H1 (cell line): ENCODE data around the gene MYH11. TPM values are rescaled to one million over a fixed set of nuclear protein-coding genes. Genes with fewer than 3 reads are reported as not detected.

ENCODE experiments used
- CTCF ChIA-PET: fragments of 300-600 bp; sonication (Branson Sonifier 250); formaldehyde crosslinking; loops from one replicate; lab custom pipeline; 2021; ENCODE audit not compliant: partially characterized antibody; lab: Charles Lee
- POLR2A ChIA-PET: fragments of 300-600 bp; sonication (Branson Sonifier 250); formaldehyde crosslinking; loops from one replicate; lab custom pipeline; 2021; ENCODE audit warnings: inconsistent platforms; ENCODE audit not compliant: partially characterized antibody; lab: Charles Lee
- DNase-seq, 2 experiments: peaks; one replicate each; pipeline versions ENCODE4 v3.0.0 to v3.0.0-alpha.2; 2010 to 2022; ENCODE audit warnings: low spot score in 2 of 2, low read depth in 1 of 2, mixed read lengths in 1 of 2
- FAIRE-seq: peaks from 2 replicates; lab custom pipeline; 2011; peaks lifted over from hg19 to GRCh38; lab: Jason Lieb, UNC
- H2AFZ ChIP-seq: 2 replicates; pipeline ENCODE4 v1.8.1; 2012; ENCODE audit warnings: low read length, inconsistent platforms
- H2AK5ac ChIP-seq: 2 replicates; pipeline ENCODE4 v1.6.1; 2013; ENCODE audit warnings: low read depth, low read length
- H2BK120ac ChIP-seq: replicated peaks from 2 replicates; pipeline ENCODE3; 2013; ENCODE audit warnings: low read depth, low read length, inconsistent platforms
- H2BK12ac ChIP-seq: 2 replicates; pipeline ENCODE4 v1.6.1; 2013; ENCODE audit warnings: low read depth, low read length
- H2BK15ac ChIP-seq: 2 replicates; pipeline ENCODE4 v1.6.1; 2013; ENCODE audit warnings: low read length
- H2BK20ac ChIP-seq: 2 replicates; pipeline ENCODE4 v1.6.1; 2013; ENCODE audit warnings: low read length
- H2BK5ac ChIP-seq: 2 replicates; pipeline ENCODE4 v1.6.1; 2013; ENCODE audit warnings: low read depth, low read length
- H3K14ac ChIP-seq: 2 replicates; pipeline ENCODE4 v1.6.1; 2013; ENCODE audit warnings: inconsistent platforms; ENCODE audit not compliant: insufficient read length
- H3K18ac ChIP-seq: 2 replicates; pipeline ENCODE4 v1.6.1; 2013; ENCODE audit warnings: low read length; ENCODE audit errors: extremely low read depth
- H3K23ac ChIP-seq: 2 replicates; pipeline ENCODE4 v1.6.1; 2013; ENCODE audit warnings: inconsistent platforms; ENCODE audit not compliant: insufficient read length
- H3K23me2 ChIP-seq: 2 replicates; pipeline ENCODE4 v1.6.1; 2013; ENCODE audit warnings: low read depth, low read length
- H3K27ac ChIP-seq: 2 replicates; pipeline ENCODE4 v1.6.1; 2011; ENCODE audit warnings: low read depth, low read length, inconsistent platforms
- H3K27me3 ChIP-seq, 4 experiments: replicated peaks in 1 of 4; 1 replicate in 1 of 4; 2 replicates in 3 of 4; pipeline versions ENCODE4 v1.6.1 to v1.8.1; 2011 to 2013; ENCODE audit warnings: low read length in 3 of 4, mild to moderate bottlenecking in 3 of 4, inconsistent platforms in 2 of 4, mixed read lengths in 2 of 4, moderate library complexity in 1 of 4; ENCODE audit not compliant: control insufficient read depth in 3 of 4, insufficient read depth in 3 of 4; ENCODE audit errors: extremely low read depth in 1 of 4
- H3K36me3 ChIP-seq, 4 experiments: 2 replicates each; pipeline versions ENCODE4 v1.6.1 to v1.8.1; 2011 to 2013; ENCODE audit warnings: mild to moderate bottlenecking in 4 of 4, low read length in 3 of 4, moderate library complexity in 2 of 4, control low read depth in 1 of 4, inconsistent platforms in 1 of 4; ENCODE audit not compliant: insufficient read depth in 4 of 4, control insufficient read depth in 2 of 4
- H3K4ac ChIP-seq: replicated peaks from 2 replicates; pipeline ENCODE3; 2013; ENCODE audit warnings: low read length, low read depth, mixed read lengths, inconsistent platforms; ENCODE audit not compliant: insufficient read length
- H3K4me1 ChIP-seq, 4 experiments: replicated peaks in 1 of 4; 1 replicate in 1 of 4; 2 replicates in 3 of 4; pipeline versions ENCODE4 v1.6.1 to v1.8.1; 2011 to 2013; ENCODE audit warnings: low read length in 3 of 4, inconsistent platforms in 2 of 4, mixed read lengths in 1 of 4; ENCODE audit not compliant: insufficient read depth in 4 of 4, control insufficient read depth in 3 of 4
- H3K4me2 ChIP-seq, 2 experiments: 2 replicates each; pipeline versions ENCODE4 v1.6.1 to v1.8.1; 2011 to 2013; ENCODE audit warnings: low read depth in 2 of 2, low read length in 2 of 2, control low read depth in 1 of 2, inconsistent platforms in 1 of 2, mild to moderate bottlenecking in 1 of 2; ENCODE audit not compliant: insufficient read depth in 1 of 2
- H3K4me3 ChIP-seq, 4 experiments: fragments of 200-600, 300-600 bp in 1 of 4; sonication (generic), shearing (Covaris generic), sonication (Bioruptor Twin) in 1 of 4; 2 replicates each; pipeline versions ENCODE4 v1.5.1 to v1.8.1; 2011 to 2016; ENCODE audit warnings: low read length in 4 of 4, low read depth in 3 of 4, control low read depth in 2 of 4, inconsistent platforms in 2 of 4, mild to moderate bottlenecking in 2 of 4, mixed read lengths in 1 of 4, moderate library complexity in 1 of 4; ENCODE audit not compliant: insufficient read depth in 2 of 4; ENCODE audit errors: extremely low read depth in 1 of 4
- H3K56ac ChIP-seq: replicated peaks from 2 replicates; pipeline ENCODE3; 2013; ENCODE audit warnings: low read depth, mild to moderate bottlenecking, mixed read lengths, low read length, inconsistent platforms; ENCODE audit not compliant: insufficient read length
- H3K79me1 ChIP-seq: 2 replicates; pipeline ENCODE4 v1.6.1; 2013; ENCODE audit warnings: low read depth, low read length, control low read depth
- H3K79me2 ChIP-seq, 2 experiments: 2 replicates each; pipeline versions ENCODE4 v1.6.1 to v1.8.1; 2012 to 2013; ENCODE audit warnings: low read length in 2 of 2, mild to moderate bottlenecking in 2 of 2, inconsistent platforms in 1 of 2; ENCODE audit not compliant: insufficient read depth in 2 of 2, control insufficient read depth in 1 of 2
- H3K9ac ChIP-seq, 4 experiments: replicated peaks in 1 of 4; 1 replicate in 1 of 4; 2 replicates in 3 of 4; pipeline versions ENCODE4 v1.6.1 to v1.8.1; 2011 to 2013; ENCODE audit warnings: low read depth in 3 of 4, low read length in 3 of 4, control low read depth in 2 of 4, mild to moderate bottlenecking in 2 of 4, moderate library complexity in 2 of 4, inconsistent platforms in 1 of 4; ENCODE audit errors: extremely low read depth in 1 of 4
- H3K9me3 ChIP-seq, 2 experiments: 2 replicates each; pipeline versions ENCODE4 v1.6.1 to v1.8.1; 2012 to 2013; ENCODE audit warnings: mild to moderate bottlenecking in 2 of 2, moderate library complexity in 2 of 2, control low read depth in 1 of 2, inconsistent platforms in 1 of 2, low read depth in 1 of 2, low read length in 1 of 2, mixed read lengths in 1 of 2; ENCODE audit not compliant: insufficient read depth in 2 of 2
- H4K20me1 ChIP-seq, 2 experiments: replicated peaks in 1 of 2; 2 replicates each; pipeline versions ENCODE3 to v1.8.1; 2011 to 2013; ENCODE audit warnings: inconsistent platforms in 2 of 2, low read length in 2 of 2, mild to moderate bottlenecking in 1 of 2; ENCODE audit not compliant: insufficient read depth in 2 of 2, control insufficient read depth in 1 of 2
- H4K5ac ChIP-seq: 2 replicates; pipeline ENCODE4 v1.6.1; 2013; ENCODE audit warnings: low read length, low read depth, mixed read lengths, inconsistent platforms; ENCODE audit not compliant: insufficient read length
- H4K8ac ChIP-seq: 2 replicates; pipeline ENCODE4 v1.8.0; 2013; ENCODE audit warnings: mild to moderate bottlenecking, moderate library complexity, low read length, inconsistent platforms; ENCODE audit not compliant: insufficient read depth; ENCODE audit errors: extremely low read depth
- H4K91ac ChIP-seq: replicated peaks from 2 replicates; pipeline ENCODE3; 2013; ENCODE audit warnings: low read length, mixed read lengths, inconsistent platforms; ENCODE audit not compliant: insufficient read length
- ATF2 ChIP-seq: IDR thresholded peaks from 2 replicates; pipeline ENCODE4 v1.6.1; 2012; ENCODE audit warnings: low read length, inconsistent platforms
- BACH1 ChIP-seq: IDR thresholded peaks from 2 replicates; pipeline ENCODE4 v1.6.1; 2012; ENCODE audit warnings: low read length, improper control_type of control experiment
- CTBP2 ChIP-seq: IDR thresholded peaks from 2 replicates; pipeline ENCODE4 v1.7.0; 2011; ENCODE audit warnings: borderline replicate concordance, mild to moderate bottlenecking, moderate library complexity, mixed read lengths, low read length; ENCODE audit not compliant: insufficient read depth, insufficient read length
- E2F6 ChIP-seq: IDR thresholded peaks from 2 replicates; pipeline ENCODE4 v1.6.1; 2012; ENCODE audit warnings: inconsistent platforms
- EGR1 ChIP-seq: IDR thresholded peaks from 2 replicates; pipeline ENCODE4 v1.6.1; 2011; ENCODE audit warnings: low read depth, low read length, borderline replicate concordance
- HDAC6 ChIP-seq: IDR thresholded peaks from one replicate; pipeline ENCODE4 v1.7.1; 2012; ENCODE audit warnings: low read depth, mild to moderate bottlenecking, inconsistent platforms, low read length, moderate library complexity
- JUND ChIP-seq: IDR thresholded peaks from 2 replicates; pipeline ENCODE4 v1.6.1; 2011; ENCODE audit warnings: mild to moderate bottlenecking, improper control_type of control experiment, low read length
- MAFK ChIP-seq: IDR thresholded peaks from 2 replicates; pipeline ENCODE4 v1.6.1; 2012; ENCODE audit warnings: low read depth, mild to moderate bottlenecking, improper control_type of control experiment, low read length
- SP1 ChIP-seq: IDR thresholded peaks from 2 replicates; pipeline ENCODE4 v1.6.1; 2011; ENCODE audit warnings: low read depth, low read length
- TBP ChIP-seq: IDR thresholded peaks from 2 replicates; pipeline ENCODE4 v1.6.1; 2011; ENCODE audit warnings: low read depth, low read length, improper control_type of control experiment
- TCF12 ChIP-seq: IDR thresholded peaks from 2 replicates; pipeline ENCODE4 v1.6.1; 2011; ENCODE audit warnings: low read depth, mild to moderate bottlenecking, low read length
- YY1 ChIP-seq: IDR thresholded peaks from 2 replicates; pipeline ENCODE4 v1.6.1; 2011; ENCODE audit warnings: low read depth, mild to moderate bottlenecking, low read length
- ZNF274 ChIP-seq: IDR thresholded peaks from 2 replicates; pipeline ENCODE4 v1.7.0; 2012; ENCODE audit warnings: low read length, borderline replicate concordance; ENCODE audit errors: extremely low read depth
- WGBS, 2 experiments: shearing (Covaris generic) in 1 of 2; methylation state at CpG; one replicate each; pipeline versions ENCODE4 v1.1.6 to v1.1.7; 2013 to 2015; ENCODE audit warnings: low lambda C conversion rate in 2 of 2, mixed read lengths in 2 of 2, inconsistent platforms in 1 of 2, low coverage in 1 of 2, missing lambda C conversion rate in 1 of 2; ENCODE audit not compliant: insufficient replicate concordance in 2 of 2, insufficient coverage in 1 of 2, insufficient read length in 1 of 2; ENCODE audit errors: extremely low coverage in 1 of 2, missing lambda C conversion rate in 1 of 2; 5-methylcytosine and 5-hydroxymethylcytosine counted together
- polyA plus RNA-seq, 7 experiments: library from polyadenylated mRNA; depleted of rRNA in 3 of 7; stranded (reverse) in 5 of 7; unstranded in 2 of 7; fragments of >200 nt in 5 of 7; fragments of 200-250 nt in 2 of 7; gene quantifications; 1 replicate in 5 of 7; 2 replicates in 1 of 7; 4 replicates in 1 of 7; pipeline versions ENCODE4 v1.2.1 to v1.2.3, GENCODE V29; 2011 to 2013; ENCODE audit warnings: missing spikeins in 2 of 7, mixed read lengths in 2 of 7
- total RNA-seq: library from RNA; stranded (reverse); fragmentation: NEBNext Ultra II Directional; extraction: Animal tissue kit (Norgen Biotek cat#: 25700); gene quantifications from 2 replicates; pipeline ENCODE4 v1.2.1, GENCODE V29; 2021

MYH11 gene
- total and polyA plus RNA-seq, 2 of the 8 experiments (the other 6 are each of a cell fraction or from before 2014, with no cell fraction given) = 0.11 to 0.78 TPM

GRCh38 chr16:15792563-15792971 is 64.3 kb downstream of the MYH11 start:
- CTCF ChIA-PET = interaction anchor here (0.6 to 1.7 kb wide), 6 partner anchors 17 to 82 kb away, joined by 3 to 7 read pairs (median 3); no protein-coding TSS in a partner anchor
- 87% methylated on average over 5 of the region's 5 CpGs; no CpG with 5 or more reads in 1 of the 2 experiments for WGBS, 2 experiments
- no peaks in the 10 kb centered on the region for H3K79me2 ChIP-seq
- H3K27me3 ChIP-seq = no peaks in the 10 kb centered on the region
- no peaks in the 10 kb centered on the region for H3K79me1 ChIP-seq
- no peak overlapping the region for H3K18ac ChIP-seq
- H2AK5ac ChIP-seq = no peak overlapping the region
- H3K27ac ChIP-seq = no peak overlapping the region
- H4K8ac ChIP-seq = no peak overlapping the region
- no peak overlapping the region for H2BK12ac ChIP-seq
- no peak overlapping the region for H3K9ac ChIP-seq
- no peak overlapping the region for H2BK15ac ChIP-seq
- no peak overlapping the region for H3K56ac ChIP-seq
- no peak overlapping the region for H3K4me2 ChIP-seq
- POLR2A ChIA-PET = interaction anchor here (0.9 to 1.2 kb wide), 3 partner anchors 13 to 193 kb away, joined by 3 read pairs; no protein-coding TSS in a partner anchor
- no peak overlapping the region for H4K91ac ChIP-seq
- H2BK5ac ChIP-seq = no peak overlapping the region
- no peak overlapping the region for H2AFZ ChIP-seq
- 0 out of 4 replicates have a peak, but pooled peaks cover 0 to 2% of the 10 kb centered on the region in 2 experiments for H3K9me3 ChIP-seq
- H2BK20ac ChIP-seq = no peak overlapping the region
- H3K4me3 ChIP-seq = no peak overlapping the region
- H3K4me1 ChIP-seq = no peaks in the 10 kb centered on the region
- H3K36me3 ChIP-seq = no peaks in the 10 kb centered on the region
- no peak overlapping the region for H2BK120ac ChIP-seq
- H4K5ac ChIP-seq = no peak overlapping the region
- H3K23ac ChIP-seq = no peak overlapping the region
- FAIRE-seq (no peak), DNase-seq (no peak)
- H4K20me1 ChIP-seq = no peaks in the 10 kb centered on the region
- H3K23me2 ChIP-seq = no peaks in the 10 kb centered on the region
- no peak overlapping the region for H3K4ac ChIP-seq
- no peak overlapping the region for H3K14ac ChIP-seq
- TF ChIP-seq HDAC6 = no peak
- TF ChIP-seq CTBP2 = no peak
- TF ChIP-seq ATF2 = no peak
- TF ChIP-seq MAFK = no peak
- no peak for TF ChIP-seq ZNF274
- no peak for TF ChIP-seq EGR1
- no peak for TF ChIP-seq JUND
- no peak for TF ChIP-seq E2F6
- TF ChIP-seq TCF12 = no peak
- no peak for TF ChIP-seq BACH1
- TF ChIP-seq TBP = no peak
- TF ChIP-seq YY1 = no peak
- no peak for TF ChIP-seq SP1
